ENCODE results near the gene FAM199X. TPM values are rescaled to one million over a fixed set of nuclear protein-coding genes. Genes with fewer than 3 reads are reported as not detected.

FAM199X gene
- total RNA-seq, 4 donors from 2014 or later, result 36.3 to 51.9 (median 41.9) TPM

- Histone ChIP-seq H3K4me1 (peaks cover 0 to 4% of the 10 kb centered on the region in 2 donors), H3K9me3 (no peaks in the 10 kb centered on the region), H3K4me3 (replicated peaks in 1 of 3) (no peak overlapping the region), H3K36me3 (no peaks in the 10 kb centered on the region), H3K27me3 (no peaks in the 10 kb centered on the region), H3K27ac (no peak overlapping the region)
- DNase-seq, result no peak
- intact Hi-C loops (cut with DNase I), result no loop called here
- TF ChIP-seq POLR2A (IDR thresholded peaks at IDR 0.05) (no peak), CTCF (IDR thresholded peaks at IDR 0.05) (no peak)
- 10 to 38% methylated on average over 1 of the region's 1 CpG for WGBS, 2 donors
These were observed 1.9 kb downstream of the FAM199X start for GRCh38 chrX:104168127-104168526.

- H3K27ac ChIP-seq, result no peak overlapping the region
- no peak overlapping the region for H3K4me3 ChIP-seq (replicated peaks in 1 of 3)
- peak; percentile 28 to 30 for DNase-seq
- no peaks in the 10 kb centered on the region for H3K27me3 ChIP-seq
- no peak for TF ChIP-seq CTCF (IDR thresholded peaks at IDR 0.05)
- TF ChIP-seq POLR2A (IDR thresholded peaks at IDR 0.05), result no peak
- H3K4me1 ChIP-seq, result peaks cover 0 to 4% of the 10 kb centered on the region in 2 donors
- H3K36me3 ChIP-seq, result no peaks in the 10 kb centered on the region
- H3K9me3 ChIP-seq, result no peaks in the 10 kb centered on the region
- 53 to 59% methylated on average over 6 of the region's 6 CpGs for WGBS, 2 donors
- intact Hi-C loops (cut with DNase I), result no loop called here
These were observed 5.9 kb downstream of the FAM199X start for GRCh38 chrX:104172121-104172520.

- WGBS, 2 donors, result 97% methylated on average over 2 of the region's 2 CpGs
- H3K27me3 ChIP-seq, result no peaks in the 10 kb centered on the region
- TF ChIP-seq CTCF (IDR thresholded peaks at IDR 0.05), result no peak
- no peak for TF ChIP-seq POLR2A (IDR thresholded peaks at IDR 0.05)
- H3K4me3 ChIP-seq (replicated peaks in 1 of 3), result no peak overlapping the region
- H3K27ac ChIP-seq, result no peak overlapping the region
- intact Hi-C loops (cut with DNase I), result no loop called here
- H3K36me3 ChIP-seq, result no peaks in the 10 kb centered on the region
- no peak for DNase-seq
- peaks cover 0 to 4% of the 10 kb centered on the region in 2 donors for H3K4me1 ChIP-seq
- no peaks in the 10 kb centered on the region for H3K9me3 ChIP-seq
These were observed 6.5 kb downstream of the FAM199X start for GRCh38 chrX:104172788-104173187.

GRCh38 chrX:104173841-104174240, 7.6 kb downstream of the FAM199X start:
- 94% methylated on average over 6 of the region's 6 CpGs for WGBS, 2 donors
- DNase-seq, result no peak
- Histone ChIP-seq H3K4me3 (replicated peaks in 1 of 3) (no peak overlapping the region), H3K27ac (no peak overlapping the region), H3K36me3 (peaks cover 0 to 3% of the 10 kb centered on the region in 2 donors), H3K4me1 (no peaks in the 10 kb centered on the region), H3K9me3 (no peaks in the 10 kb centered on the region), H3K27me3 (no peaks in the 10 kb centered on the region)
- TF ChIP-seq CTCF (IDR thresholded peaks at IDR 0.05) (no peak), POLR2A (IDR thresholded peaks at IDR 0.05) (no peak)
- intact Hi-C loops (cut with DNase I), result no loop called here

GRCh38 chrX:104183685-104184084, 17.4 kb downstream of the FAM199X start:
- WGBS, 2 donors, result 91 to 94% methylated on average over 4 of the region's 4 CpGs
- Histone ChIP-seq H3K27ac (no peak overlapping the region), H3K4me3 (replicated peaks in 1 of 3) (no peak overlapping the region), H3K4me1 (no peaks in the 10 kb centered on the region), H3K36me3 (peaks cover 0 to 7% of the 10 kb centered on the region in 2 donors), H3K9me3 (no peaks in the 10 kb centered on the region), H3K27me3 (no peaks in the 10 kb centered on the region)
- no peak for TF ChIP-seq POLR2A (IDR thresholded peaks at IDR 0.05)
- TF ChIP-seq CTCF (IDR thresholded peaks at IDR 0.05), result no peak
- DNase-seq, result no peak
- intact Hi-C loops (cut with DNase I), result no loop called here
